Caki2 (cell line): ENCODE results near the gene MYO1G. TPM values are rescaled to one million over a fixed set of nuclear protein-coding genes. Genes with fewer than 3 reads are reported as not detected.

Experiments
- DNase-seq: peaks from one replicate; pipeline ENCODE4 v3.0.0-alpha.2; 2015; ENCODE audit warnings: low read depth
- in situ Hi-C: cut with HindIII; loops from 2 replicates; pipeline ENCODE4 v1.10.0; 2016; ENCODE audit warnings: low sequenced_read_pairs, low pct_unique_long_range_greater_than_20kb, mixed read lengths
- total RNA-seq: library from RNA; depleted of rRNA; stranded (reverse); fragments of >200 nt; shearing (Covaris generic); gene quantifications from 2 replicates; pipeline ENCODE4 v1.2.3, GENCODE V29; 2014; ENCODE audit warnings: low replicate concordance

Gene MYO1G
- total RNA-seq, 1 experiment from 2014 or later, result not detected

DNA sequence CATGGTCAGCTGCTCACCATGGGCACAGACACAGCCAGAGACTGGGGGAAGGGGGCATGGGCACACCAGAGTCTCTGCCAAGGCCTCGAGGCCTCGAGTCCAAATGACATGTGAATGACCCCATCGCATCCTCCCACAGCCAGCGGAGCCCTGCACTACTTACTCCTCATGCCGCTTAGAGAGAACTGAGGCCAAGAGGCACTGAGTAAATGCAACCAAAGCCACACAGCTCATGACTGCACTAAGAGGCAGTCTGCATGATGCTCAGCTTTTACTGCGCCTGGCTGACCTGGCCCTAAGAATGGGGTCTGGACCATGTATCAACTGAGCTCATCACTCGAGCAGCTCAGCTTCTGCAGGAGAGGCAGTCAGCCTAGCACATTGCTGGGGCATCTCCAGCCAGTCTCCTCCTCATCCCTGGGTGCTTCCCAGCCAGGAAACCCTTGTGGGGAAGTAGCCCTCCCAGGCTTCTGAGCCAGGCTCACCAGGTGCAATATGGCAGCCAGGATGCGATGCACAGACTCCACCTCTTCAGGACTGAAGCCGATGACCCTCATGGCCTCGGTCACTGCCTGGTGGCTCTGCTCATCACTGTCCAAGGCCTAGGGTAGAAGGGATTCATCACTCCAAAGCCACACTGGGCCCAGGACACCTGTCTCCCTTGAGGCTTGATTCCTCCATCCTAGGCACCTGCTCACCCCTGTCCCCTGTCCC lies 7.5 kb downstream of the MYO1G start:
- in situ Hi-C loops, result no loop called here
- no peak for DNase-seq

DNA sequence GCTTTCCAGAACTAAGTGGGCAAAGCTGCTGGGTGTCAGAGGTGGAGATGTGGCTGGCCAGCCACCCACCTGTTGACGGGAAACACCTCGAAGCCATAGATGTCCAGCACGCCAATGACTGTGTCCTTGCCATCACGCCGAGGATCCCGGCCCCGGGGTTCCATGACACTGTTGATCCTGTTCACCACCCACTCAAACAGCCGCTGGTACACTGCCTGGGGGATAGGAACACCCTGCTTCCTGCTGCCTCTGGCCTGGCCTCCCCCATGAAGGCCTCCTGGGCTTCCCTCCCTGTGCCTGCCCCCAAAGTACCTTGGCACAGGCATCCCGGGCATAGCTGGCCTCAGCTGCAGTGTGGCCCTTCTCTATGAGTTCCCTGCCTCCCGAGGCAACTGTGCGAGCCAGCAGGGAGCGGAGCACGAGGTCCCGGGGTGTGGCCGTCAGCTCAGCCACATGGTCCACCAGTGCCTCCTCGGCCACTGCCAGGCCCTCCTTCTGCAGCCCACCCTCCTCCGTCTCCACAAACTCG lies 8.2 kb downstream of the MYO1G start:
- no peak for DNase-seq
- in situ Hi-C loops, result no loop called here

DNA sequence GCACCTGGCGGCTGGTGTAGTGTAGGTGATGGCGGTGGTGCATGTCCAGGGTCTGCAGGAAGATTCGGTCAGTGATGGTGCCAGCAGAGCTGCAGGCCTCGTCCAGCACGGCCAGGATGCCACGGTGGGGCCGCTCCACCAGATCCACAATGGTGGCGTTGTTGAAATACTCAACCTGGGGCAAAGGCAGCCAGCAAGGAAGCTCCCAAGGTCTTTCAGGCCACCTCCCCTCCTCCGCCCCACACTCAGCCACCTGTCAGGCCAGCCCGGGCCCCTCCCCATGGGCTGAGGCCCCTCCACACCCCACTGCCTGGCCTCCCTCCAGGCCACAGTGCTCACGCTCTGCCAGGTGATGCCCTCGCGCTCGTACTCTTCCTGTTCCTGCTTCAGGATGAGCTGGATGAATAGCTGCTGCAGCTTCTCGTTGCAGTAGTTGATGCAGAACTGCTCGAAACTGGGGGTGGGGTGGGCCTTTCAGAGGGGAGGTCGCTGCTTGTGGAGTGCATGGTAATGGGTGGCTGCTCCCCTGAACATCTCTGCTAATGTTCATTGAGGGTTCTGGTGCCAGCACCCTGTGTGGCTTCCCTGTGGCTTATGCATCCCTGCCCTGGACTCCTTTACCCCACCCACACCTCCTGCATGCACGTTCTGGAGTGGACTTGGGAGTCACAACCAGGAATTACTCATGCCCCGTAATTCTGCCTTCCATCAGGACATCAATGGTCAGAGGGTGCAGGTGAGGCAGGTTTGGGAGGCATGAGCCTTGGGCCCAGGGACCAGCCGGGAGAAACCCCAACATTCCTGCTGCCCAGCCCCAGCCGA lies 8.9 kb downstream of the MYO1G start:
- in situ Hi-C loops, result no loop called here
- no peak for DNase-seq

DNA sequence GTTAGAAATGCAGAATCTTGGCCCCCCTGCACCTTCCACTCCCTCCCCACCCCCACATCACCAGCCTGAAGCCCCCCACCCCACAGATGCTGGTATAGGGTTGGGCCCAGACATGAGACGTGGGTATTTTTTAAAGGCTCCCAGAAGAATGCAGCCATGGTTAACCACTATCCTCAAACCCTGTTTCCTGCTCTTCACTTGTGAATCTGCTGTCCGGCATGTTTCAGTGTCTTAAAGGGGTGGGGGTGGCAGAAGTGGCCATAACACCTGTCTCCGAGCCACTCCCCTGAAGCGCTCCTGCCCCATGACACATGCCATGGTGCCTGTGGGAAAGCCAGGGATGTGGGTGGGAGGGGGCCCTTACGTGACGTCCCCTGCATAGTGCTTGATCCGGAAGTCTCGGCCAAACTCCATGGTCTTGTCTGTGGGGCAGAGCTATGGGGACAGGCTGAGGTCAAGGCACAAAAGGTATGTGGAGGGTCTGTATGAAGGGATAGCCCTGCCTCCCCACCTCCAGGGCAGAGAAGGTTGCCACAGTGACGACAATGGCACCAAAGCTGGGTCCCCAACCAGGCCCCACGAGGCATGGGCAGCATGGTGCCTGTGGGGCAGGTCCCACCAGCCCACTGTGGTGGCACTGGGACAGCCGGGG lies 9.6 kb downstream of the MYO1G start:
- no peak for DNase-seq
- in situ Hi-C loops, result no loop called here

DNA sequence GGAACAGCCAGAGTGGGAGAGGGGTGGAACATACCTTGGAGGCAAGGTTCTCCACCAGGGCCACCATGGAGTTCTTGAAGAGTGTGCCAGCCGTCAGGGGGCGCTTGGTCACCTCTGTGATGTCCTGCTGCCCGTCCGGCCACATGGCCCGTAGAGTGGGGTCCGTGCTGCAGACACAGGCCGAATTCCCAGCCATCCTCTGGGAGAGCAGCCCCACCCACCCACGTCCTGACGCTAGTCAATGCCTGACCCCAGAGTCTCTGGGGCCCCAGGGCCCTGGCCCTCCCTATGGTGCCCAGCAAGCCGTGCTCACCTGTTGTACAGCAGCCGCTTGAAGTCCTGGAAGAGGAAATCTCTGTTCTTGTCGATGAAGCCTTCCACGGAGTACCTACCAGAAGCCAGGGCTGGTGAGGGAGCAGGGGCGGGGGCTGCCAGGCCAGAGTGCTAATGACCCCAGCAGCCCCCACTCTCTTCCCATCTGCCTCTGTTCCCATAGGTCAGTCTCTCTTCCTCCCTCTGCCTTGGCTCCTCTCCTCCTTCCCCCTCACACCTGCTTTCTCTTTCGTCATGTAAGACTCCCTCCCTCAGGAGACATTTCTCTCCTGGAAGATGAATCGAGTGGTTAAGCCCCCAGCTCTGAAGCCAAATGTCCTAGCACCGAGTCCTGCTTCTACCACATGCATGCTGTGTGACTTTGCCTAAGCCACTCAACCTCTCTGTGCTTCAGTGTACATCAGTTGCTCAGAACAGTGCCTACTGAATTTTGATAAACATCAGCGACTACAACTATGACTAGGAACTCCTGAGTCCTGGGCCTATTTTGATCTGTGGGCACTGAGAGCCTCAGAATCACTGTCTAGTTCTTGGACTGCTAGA lies 11.0 kb downstream of the MYO1G start:
- in situ Hi-C loops, result no loop called here
- DNase-seq, result no peak

DNA sequence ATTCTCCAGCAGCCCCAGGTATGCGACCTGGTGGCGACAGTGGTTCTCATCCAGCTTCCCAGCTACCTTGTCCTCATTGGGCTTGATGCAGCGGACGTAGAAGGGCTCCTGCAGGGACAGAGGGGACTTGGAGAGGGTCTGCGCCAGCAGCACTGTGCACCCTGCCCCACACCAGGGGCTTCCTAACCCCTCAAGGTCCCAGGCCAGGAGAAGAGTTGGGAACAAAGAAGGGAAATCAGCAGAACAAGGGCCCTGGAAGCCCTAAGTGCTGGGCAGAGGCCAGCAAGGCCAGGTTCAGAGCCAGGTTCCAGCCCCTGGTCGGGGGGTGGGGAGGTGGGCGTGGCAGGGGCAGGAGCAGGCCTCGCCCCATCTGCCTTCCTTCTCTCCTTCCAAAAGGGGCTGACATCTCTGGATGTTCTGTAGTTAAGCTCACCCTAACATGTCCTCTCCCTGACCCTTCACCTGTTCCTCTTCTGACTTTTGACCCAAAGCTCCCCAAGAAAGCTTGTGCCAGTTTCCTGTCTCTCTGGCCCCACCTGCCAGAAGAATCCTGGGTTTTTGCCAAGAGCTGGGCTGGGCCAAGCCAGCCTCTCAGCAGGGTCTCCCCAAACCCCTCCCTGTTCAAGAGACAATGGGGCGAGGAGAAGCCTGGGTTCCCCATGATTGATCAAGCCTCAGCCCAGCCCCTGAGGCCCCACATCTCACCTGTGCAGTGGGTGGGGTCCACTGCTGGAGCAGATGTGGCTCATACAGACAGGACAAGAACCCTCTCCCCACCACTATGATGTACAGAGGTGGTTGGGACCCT lies 11.9 kb downstream of the MYO1G start:
- no peak for DNase-seq
- in situ Hi-C loops, result no loop called here

DNA sequence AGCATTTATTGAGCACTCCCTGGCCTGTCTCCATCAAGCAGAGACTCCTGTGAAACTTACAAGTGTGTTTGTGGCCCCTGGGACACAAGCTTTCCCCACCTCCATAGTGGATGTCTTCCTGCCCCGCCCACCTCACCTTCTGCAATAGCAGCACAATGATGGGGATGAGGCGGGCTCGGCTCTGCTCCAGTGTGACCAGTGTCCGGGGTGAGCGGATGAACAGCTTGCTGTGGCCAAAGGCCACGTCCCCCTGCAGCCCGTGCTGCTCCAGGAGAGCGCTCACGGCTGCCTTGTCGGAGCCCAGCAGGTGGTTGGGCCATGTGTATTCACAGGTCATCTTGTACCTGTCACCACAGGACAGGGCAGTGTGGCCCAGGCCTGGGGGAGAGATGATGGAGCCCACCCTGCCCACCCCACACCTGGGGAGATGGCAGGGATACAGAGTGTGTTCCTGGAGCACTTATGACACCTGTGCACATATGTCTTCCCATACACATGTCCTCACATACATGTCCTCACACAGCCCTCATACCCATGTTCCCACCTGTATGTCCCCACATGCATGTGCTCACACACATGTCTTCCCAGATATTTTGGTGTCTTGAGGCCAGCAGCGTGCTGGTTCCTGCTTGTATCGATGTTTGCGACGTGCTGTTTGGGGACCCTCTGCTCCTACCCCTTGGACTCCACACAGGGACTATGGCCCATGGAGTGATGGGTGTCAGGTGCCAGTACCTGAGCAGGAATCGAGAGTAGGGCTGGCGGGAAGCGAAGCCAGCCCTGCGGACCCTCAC lies 12.7 kb downstream of the MYO1G start:
- no peak for DNase-seq
- in situ Hi-C loops, result no loop called here

DNA sequence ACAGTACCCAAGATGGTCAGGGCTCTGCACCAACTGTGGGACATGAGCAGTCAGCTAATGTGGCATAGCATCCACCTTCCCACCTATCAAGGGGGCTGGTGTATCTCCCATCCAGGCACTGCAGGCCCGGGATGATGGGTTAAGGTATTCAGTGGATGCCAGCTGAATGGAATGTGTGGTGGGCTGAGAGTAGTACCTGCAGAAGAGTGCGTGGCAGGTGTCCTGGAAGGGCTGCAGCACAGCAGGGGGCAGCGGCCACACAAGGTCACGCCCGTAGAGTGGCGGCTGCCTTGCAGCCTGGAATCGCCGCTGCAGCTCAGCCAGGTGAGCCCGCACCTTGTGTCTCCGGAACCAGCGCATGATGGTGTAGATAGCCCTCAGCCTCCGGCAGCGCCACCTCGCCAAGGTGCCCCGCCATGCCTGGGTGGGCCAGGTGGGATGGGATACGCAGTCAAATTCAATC lies 13.3 kb downstream of the MYO1G start:
- in situ Hi-C loops, result no loop called here
- DNase-seq, result no peak

DNA sequence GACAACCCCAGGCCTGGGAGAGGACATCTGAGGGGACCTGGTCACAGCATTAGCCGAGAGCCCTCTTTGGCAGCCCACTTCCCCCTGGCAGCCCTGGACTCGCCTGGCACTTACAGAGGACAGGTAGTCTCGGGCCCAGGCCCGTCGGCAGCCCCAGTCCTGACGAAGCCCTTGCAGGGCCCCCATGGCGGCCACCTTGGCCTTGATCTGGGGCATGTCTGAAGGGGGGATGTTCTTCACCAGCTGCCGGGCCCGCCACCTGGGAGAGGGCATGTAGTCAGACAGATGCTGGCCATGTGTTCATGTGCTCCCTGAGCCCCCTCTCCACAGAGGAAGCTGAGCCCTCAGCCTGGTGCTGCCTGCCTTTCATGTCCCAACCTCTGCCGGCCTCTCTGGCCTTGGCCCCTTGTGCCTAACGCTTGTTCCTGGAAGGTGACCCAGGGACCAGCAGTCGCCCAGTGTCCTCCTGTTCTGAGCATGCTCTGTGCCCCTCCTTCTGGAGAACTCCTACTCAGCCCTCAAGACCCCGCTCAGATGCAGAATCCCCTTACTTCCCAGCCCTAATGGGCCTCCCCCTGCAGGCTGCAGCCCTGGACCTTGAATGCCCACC lies 13.9 kb downstream of the MYO1G start:
- in situ Hi-C loops, result no loop called here
- DNase-seq, result no peak

DNA sequence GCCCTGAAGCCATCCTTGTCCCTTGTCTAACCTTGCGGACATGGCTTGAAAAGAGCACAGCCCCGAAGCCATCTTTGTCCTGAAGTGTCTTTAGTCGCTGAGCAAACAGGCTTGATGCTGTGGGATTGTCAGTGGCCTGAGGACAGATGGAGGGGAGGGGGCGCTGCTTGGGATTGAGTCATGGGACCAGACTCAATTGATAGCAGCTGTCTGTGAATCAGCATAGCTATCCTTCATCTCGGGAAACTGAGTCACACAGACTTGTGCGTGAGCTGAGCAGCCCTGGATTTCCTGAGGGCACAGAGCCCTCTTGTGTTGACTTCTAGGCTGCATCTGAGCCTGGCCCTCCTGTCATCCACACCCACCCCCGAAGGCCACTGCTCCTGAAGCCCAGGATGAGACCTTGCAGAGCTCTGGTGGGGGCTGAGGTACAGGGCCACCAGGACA lies 14.4 kb downstream of the MYO1G start:
- no peak for DNase-seq
- in situ Hi-C loops, result no loop called here

DNA sequence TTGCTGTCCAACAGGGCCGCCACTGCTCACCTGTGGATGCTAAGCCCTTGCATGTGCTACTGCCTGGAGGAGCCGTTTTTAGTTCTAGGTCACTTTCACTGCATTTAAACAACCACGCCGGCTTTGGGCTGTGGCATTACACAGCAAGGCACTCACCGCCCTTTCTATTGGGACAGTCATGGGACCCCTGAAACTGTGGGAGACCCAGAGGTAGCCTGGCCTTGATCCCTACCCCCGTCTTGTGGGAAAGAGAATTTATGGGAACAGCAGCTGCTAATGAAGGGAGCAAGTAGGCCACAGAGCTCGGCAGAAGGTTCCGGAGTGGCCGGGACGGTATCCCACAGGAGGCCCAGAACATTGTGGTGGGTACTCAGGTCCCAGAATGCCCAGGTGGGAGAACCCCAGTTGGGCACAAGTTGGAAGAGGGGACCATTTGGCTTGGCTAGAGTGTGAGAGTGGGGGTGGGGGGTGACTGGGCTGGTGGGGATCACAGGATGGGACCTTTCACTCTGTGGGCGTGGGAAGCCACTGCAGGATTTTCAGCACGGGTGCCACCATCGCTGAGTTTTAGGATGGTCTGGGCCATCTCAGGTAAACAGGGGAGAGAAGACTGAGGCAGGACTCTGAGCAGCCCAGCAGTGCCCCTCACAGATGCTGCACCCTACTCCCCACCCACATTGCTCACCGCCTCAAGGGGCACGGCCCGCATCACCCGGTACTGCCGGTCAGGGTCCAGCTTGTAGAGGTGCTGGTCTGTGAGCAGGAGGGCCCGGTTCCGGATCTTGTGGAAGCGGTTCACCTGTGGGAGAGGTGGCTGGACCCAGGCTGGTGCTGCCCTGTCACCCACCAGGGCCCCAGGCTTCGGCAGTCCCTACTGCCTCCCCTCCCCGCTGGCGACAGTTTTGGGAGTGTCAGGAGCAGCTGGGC lies 15.2 kb downstream of the MYO1G start:
- in situ Hi-C loops, result no loop called here

DNA sequence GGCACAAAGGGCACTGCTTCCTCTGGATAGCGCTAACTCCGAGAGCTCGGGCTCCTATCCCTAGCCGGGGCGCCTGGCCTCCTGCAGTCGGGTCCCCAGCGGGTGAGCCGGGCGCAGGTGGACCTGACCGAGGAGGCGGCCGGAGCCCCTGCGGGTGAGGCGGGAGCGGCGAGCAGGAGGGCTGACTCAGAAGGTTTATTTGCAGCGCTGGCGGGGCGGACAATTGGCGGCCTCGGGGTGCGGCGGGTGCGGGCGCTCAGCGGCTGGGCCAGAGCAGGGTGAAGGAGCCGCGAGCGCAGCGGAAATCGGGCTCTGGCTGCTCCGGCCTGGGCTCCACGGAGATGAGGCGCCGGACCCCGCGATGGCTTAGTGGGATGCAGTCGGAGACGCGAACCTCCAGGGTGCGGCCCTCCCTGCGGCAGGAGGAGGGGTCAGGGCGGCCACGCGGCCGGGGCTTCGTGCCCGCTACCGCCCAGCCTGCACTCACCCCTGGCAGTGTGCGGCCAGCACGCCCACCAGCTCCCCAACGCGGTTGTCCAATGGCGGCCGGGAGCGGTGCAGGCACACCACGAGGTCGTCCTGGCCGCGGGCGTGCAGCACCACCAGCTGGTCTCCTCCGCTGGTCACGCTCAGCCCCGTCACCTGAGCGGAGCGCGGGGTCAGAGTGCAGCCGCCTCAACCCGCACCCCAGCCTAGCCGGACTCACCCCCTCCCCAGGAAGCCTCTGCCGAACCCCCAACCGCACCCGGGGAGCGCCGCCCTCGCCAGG lies 16.1 kb downstream of the MYO1G start:
- no peak for DNase-seq

More for the DNA sequence above, 15.2 kb downstream of the MYO1G start:
- DNase-seq, result no peak

DNA sequence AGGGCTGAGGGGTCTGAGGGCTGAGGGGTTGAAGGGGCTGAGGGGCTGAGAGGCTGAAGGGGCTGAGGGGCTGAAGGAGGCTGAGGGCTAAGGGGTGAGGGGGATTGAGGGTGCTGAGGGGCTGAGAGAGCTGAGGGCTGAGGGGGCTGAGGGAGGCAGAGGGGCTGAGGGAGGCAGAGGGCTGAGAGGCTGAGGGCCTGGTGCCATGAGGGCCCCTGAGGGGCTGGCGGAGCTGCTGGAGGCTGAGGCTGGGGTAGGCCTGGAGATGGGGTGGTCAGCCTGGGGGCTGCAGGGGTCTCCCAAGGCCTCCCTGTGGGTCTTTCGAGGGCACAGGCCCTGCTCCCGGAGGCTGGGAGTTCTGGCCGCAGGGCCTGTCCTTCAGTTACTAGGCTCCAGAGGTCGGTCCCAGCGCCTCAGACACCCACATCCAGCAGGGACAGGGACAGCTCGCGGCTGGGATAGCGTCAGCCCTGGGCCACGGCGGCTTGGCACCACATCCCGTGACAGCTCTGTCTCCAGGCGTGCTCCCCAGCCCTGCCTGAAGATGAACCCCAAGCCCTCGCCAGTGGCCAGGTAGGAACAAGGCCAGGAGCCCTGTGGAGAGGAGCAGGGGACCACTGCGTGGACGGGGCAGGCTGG lies 16.9 kb downstream of the MYO1G start:
- no peak for DNase-seq
- in situ Hi-C loops, result no loop called here

More for the DNA sequence above, 16.1 kb downstream of the MYO1G start:
- in situ Hi-C loops, result no loop called here

DNA sequence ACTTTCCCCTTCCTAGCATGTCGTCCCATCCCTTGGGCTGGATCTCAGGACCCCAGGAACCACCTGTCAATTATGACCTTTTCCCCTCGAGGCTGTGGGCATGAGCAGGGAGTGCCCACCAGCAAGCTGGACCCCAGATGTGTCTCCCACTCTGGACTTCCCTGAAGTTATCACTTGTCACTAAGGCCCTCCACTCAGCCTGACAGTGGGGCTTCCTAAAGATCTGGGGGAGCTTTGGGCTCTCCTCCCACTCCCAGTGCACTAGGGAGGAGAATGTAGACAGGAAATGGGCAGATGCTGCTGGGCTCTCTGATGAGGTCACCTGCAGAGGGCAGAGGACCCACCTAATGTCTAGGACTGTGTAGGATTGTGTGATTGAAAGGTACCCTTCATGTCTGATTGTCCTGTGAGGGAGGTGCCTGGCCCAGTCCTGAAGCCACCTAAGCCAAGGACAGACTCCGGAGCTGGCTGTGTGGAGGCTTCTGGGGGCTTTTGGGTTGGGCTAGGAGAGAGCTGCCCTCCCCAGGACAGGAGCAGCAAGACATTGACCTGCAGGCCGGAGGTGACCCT lies 18.7 kb downstream of the MYO1G start:
- no peak for DNase-seq
- in situ Hi-C loops, result no loop called here
